Tibial nerve (tissue), 4 donors: ENCODE data around the gene KCMF1. TPM values are rescaled to one million over a fixed set of nuclear protein-coding genes. Genes with fewer than 3 reads are reported as not detected.

Source experiments
- DNase-seq, 2 donors: peaks; one replicate each; pipeline ENCODE4 v3.0.0-alpha.2; 2019; ENCODE audit warnings: low spot score in 2 of 2
- H3K27ac ChIP-seq, 4 donors: fragments of 200-600 bp; sonication (generic) in 3 of 4; one replicate each; pipeline ENCODE4 v1.5.1; 2017 to 2019; ENCODE audit warnings: mild to moderate bottlenecking in 1 of 4
- H3K27me3 ChIP-seq, 2 donors: fragments of 200-600 bp; sonication (generic) in 1 of 2; one replicate each; pipeline versions ENCODE4 v1.5.1 to v1.6.0; 2017 to 2019
- H3K36me3 ChIP-seq, 3 donors: fragments of 200-600 bp; sonication (generic); one replicate each; pipeline ENCODE4 v1.5.1; 2018 to 2019
- H3K4me1 ChIP-seq, 4 donors: fragments of 200-600 bp; sonication (generic) in 3 of 4; one replicate each; pipeline ENCODE4 v1.5.1; 2017 to 2019
- H3K4me3 ChIP-seq, 4 donors: fragments of 200-600 bp; sonication (generic) in 3 of 4; one replicate each; pipeline ENCODE4 v1.5.1; 2017 to 2019; ENCODE audit warnings: mild to moderate bottlenecking in 1 of 4, moderate library complexity in 1 of 4
- H3K9me3 ChIP-seq, 4 donors: fragments of 200-600 bp; sonication (generic) in 3 of 4; one replicate each; pipeline ENCODE4 v1.5.1; 2017 to 2019
- CTCF ChIP-seq, 5 experiments: fragments of 200-600 bp in 3 of 5; fragments of 450-650 bp in 2 of 5; sonication (generic) in 3 of 5; IDR thresholded peaks; one replicate each; pipeline ENCODE4 v1.5.1; 2016 to 2019; ENCODE audit warnings: antibody characterized with exemption in 5 of 5, mild to moderate bottlenecking in 3 of 5, moderate library complexity in 2 of 5
- EP300 ChIP-seq, 2 donors: sonication (generic); formaldehyde crosslinking; IDR thresholded peaks; one replicate each; pipeline ENCODE4 v1.6.1; 2017; ENCODE audit warnings: antibody characterized with exemption in 2 of 2, mild to moderate bottlenecking in 1 of 2
- POLR2A ChIP-seq, 2 donors: fragments of 450-650 bp; IDR thresholded peaks; one replicate each; pipeline ENCODE4 v1.6.1; 2017; ENCODE audit warnings: antibody characterized with exemption in 2 of 2, mild to moderate bottlenecking in 2 of 2, moderate library complexity in 2 of 2
- WGBS, 2 donors: methylation state at CpG; one replicate each; pipeline ENCODE4 v1.1.5; 2018; 5-methylcytosine and 5-hydroxymethylcytosine counted together
- total RNA-seq, 4 donors: library from RNA; depleted of rRNA; stranded (reverse); fragments of >200 nt; gene quantifications; one replicate each; pipeline ENCODE4 v1.1.0, GENCODE V29; 2016

KCMF1 gene
- total RNA-seq, 4 donors from 2014 or later, result 22.9 to 35.1 (median 29.7) TPM

DNA sequence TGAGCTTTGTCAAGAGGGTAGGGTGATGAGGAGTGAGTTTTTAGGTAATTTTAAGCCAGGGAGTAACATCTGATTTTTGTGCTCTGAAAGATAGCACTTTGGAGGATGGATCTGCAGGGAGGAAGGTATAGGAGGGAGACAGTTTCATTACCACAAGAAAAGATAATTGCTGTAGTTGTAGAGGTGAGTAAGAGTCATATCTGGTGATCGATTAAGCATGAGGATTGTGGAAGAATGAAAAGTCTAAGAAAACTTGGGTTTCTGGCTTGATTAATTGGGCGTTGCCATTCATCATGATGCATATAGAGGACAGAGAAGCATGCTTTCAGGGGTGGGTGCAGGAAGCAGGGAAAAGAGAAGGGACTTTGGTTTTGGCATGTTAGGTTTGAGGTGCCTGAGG, 18.5 kb downstream of the KCMF1 start:
- no peak overlapping the region for H3K4me3 ChIP-seq
- peaks cover 0 to 64% (median 23%) of the 10 kb centered on the region in 4 donors for H3K4me1 ChIP-seq
- TF ChIP-seq POLR2A (IDR thresholded peaks at IDR 0.05) (no peak), CTCF (IDR thresholded peaks at IDR 0.05) (no peak), EP300 (IDR thresholded peaks at IDR 0.05) (no peak)
- H3K27ac ChIP-seq, result no peak overlapping the region
- no peaks in the 10 kb centered on the region for H3K9me3 ChIP-seq
- DNase-seq, result no peak
- WGBS, 2 donors, result 93 to 94% methylated on average over 2 of the region's 2 CpGs
- no peaks in the 10 kb centered on the region for H3K27me3 ChIP-seq
- H3K36me3 ChIP-seq, result no peaks in the 10 kb centered on the region

DNA sequence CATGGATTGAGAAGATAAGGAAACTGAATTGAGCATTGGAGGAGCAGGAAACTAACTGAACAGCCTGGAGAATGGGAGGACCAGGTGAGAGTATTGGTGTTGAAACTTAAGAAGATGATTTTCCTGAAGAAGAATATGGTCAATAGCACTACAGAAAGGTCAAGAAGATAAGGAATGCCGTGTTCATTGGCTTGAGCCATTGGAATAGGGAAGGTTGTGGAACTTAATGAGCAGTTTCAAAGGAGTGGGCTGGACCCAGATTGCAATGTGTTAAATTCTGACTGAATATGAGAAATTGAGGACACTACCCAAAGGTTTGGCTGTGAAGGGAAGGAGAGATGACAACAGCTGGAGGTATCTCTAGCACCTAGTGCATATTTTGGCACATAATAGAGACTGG, 19.0 kb downstream of the KCMF1 start:
- no peak for DNase-seq
- TF ChIP-seq POLR2A (IDR thresholded peaks at IDR 0.05) (no peak), EP300 (IDR thresholded peaks at IDR 0.05) (no peak), CTCF (IDR thresholded peaks at IDR 0.05) (no peak)
- no peaks in the 10 kb centered on the region for H3K9me3 ChIP-seq
- 92 to 97% methylated on average over 1 of the region's 1 CpG for WGBS, 2 donors
- H3K36me3 ChIP-seq, result no peaks in the 10 kb centered on the region
- H3K4me1 ChIP-seq, result peaks cover 0 to 64% (median 20%) of the 10 kb centered on the region in 4 donors
- no peak overlapping the region for H3K4me3 ChIP-seq
- no peaks in the 10 kb centered on the region for H3K27me3 ChIP-seq
- no peak overlapping the region for H3K27ac ChIP-seq

- 37 to 48% methylated on average over 2 of the region's 2 CpGs for WGBS, 2 donors
- no peak for TF ChIP-seq EP300 (IDR thresholded peaks at IDR 0.05)
- no peak for DNase-seq
- Histone ChIP-seq H3K27ac (peak overlapping the region in 1 of 4 donors; percentile 22), H3K4me1 (peaks cover 0 to 73% (median 18%) of the 10 kb centered on the region in 4 donors), H3K27me3 (no peaks in the 10 kb centered on the region), H3K36me3 (no peaks in the 10 kb centered on the region), H3K4me3 (no peak overlapping the region), H3K9me3 (no peaks in the 10 kb centered on the region)
Observed at GRCh38 chr2:84991404-84992160, 20.6 kb downstream of the KCMF1 start.

DNA sequence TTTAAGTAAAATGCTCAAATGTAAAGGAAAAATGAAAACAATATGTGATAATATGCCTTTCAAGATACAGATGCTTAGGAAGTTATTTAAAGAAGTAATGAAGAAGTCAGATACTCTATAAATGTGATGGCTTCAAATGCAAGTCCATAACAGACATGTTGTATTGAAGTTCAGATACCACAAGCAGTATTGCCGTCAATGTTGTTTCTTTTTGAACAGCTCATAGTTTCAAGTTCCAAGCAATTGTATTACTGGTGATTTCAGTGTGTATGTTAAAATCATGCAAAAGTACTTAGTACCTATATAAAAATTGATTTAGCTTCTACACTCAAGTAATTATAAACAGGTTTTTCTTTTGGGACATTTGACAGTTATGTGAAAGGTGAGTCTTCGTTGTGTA, 24.9 kb downstream of the KCMF1 start:
- WGBS, 2 donors, result 52 to 60% methylated on average over 2 of the region's 2 CpGs
- TF ChIP-seq EP300 (IDR thresholded peaks at IDR 0.05) (no peak), POLR2A (IDR thresholded peaks at IDR 0.05) (no peak), CTCF (IDR thresholded peaks at IDR 0.05) (no peak)
- Histone ChIP-seq H3K27ac (peak overlapping the region in 2 of 4 donors; percentile 8 to 36), H3K27me3 (no peaks in the 10 kb centered on the region), H3K9me3 (no peaks in the 10 kb centered on the region), H3K4me3 (no peak overlapping the region), H3K36me3 (no peaks in the 10 kb centered on the region), H3K4me1 (peaks cover 0 to 47% (median 8%) of the 10 kb centered on the region in 4 donors)
- no peak for DNase-seq

- no peak for DNase-seq
- H3K27me3 ChIP-seq, result no peaks in the 10 kb centered on the region
- H3K36me3 ChIP-seq, result no peaks in the 10 kb centered on the region
- no peak overlapping the region for H3K4me3 ChIP-seq
- TF ChIP-seq POLR2A (IDR thresholded peaks at IDR 0.05), result no peak
- no peaks in the 10 kb centered on the region for H3K9me3 ChIP-seq
- WGBS, 2 donors, result 90 to 92% methylated on average over 2 of the region's 2 CpGs
- no peak overlapping the region for H3K27ac ChIP-seq
- peaks cover 0 to 47% (median 5%) of the 10 kb centered on the region in 4 donors for H3K4me1 ChIP-seq
Observed at GRCh38 chr2:84996909-84997308, 25.9 kb downstream of the KCMF1 start.

DNA sequence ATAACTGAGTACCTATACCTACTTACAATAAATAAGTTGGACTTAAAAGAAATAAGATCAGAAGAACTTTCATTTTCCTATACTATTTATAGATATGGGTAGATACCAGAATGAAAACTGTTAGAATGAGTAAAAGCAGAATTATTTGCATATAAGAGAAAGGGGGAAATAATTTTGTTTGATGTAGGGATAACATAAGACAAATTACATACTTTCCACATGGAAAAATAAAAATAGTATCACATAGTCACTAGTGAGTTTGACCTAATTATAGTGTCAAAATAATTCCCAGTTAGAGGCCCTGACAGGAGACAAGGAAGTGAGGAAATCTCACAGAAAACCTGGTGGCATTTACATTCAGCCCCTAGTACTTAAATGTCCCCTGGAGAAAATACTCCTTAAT, 28.6 kb downstream of the KCMF1 start:
- no peaks in the 10 kb centered on the region for H3K9me3 ChIP-seq
- no peak overlapping the region for H3K27ac ChIP-seq
- TF ChIP-seq POLR2A (IDR thresholded peaks at IDR 0.05) (no peak), CTCF (IDR thresholded peaks at IDR 0.05) (no peak), EP300 (IDR thresholded peaks at IDR 0.05) (no peak)
- peaks cover 0 to 2% (median 0%) of the 10 kb centered on the region in 3 donors for H3K36me3 ChIP-seq
- peaks cover 0 to 53% (median 5%) of the 10 kb centered on the region in 4 donors for H3K4me1 ChIP-seq
- no peak overlapping the region for H3K4me3 ChIP-seq
- H3K27me3 ChIP-seq, result no peaks in the 10 kb centered on the region
- DNase-seq, result no peak
